Stromal cell of bone marrow (primary cell): ENCODE results near the gene CD160.
"Not testable (repeated sequence)": the region's sequence is repeated elsewhere in the genome, so short reads cannot be mapped to it uniquely, and the experiment has no call there.

Experiments used
- DNase-seq: peaks from one replicate; pipeline ENCODE4 v3.0.0-alpha.2; 2012; ENCODE audit warnings: low read depth

CD160 gene

DNA sequence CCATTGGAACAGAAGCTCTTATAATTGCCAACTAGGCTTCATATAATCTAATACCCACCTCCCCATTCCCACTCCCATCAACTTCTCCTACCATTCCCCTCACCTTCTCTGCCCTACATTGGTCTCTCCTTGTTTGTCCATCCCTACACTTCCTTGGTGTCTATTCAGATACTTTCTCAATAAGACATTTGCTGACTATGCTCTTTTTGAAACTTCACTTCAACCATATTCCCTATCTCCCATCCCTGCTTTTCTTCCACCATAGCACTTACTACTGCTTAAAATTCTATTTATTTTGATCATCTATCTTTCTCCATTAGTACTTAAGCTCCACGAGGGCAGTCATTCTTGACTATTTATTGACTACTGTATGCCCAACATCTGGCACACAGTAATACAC, 40.4 kb downstream of the CD160 start:
- no peak for DNase-seq

DNA sequence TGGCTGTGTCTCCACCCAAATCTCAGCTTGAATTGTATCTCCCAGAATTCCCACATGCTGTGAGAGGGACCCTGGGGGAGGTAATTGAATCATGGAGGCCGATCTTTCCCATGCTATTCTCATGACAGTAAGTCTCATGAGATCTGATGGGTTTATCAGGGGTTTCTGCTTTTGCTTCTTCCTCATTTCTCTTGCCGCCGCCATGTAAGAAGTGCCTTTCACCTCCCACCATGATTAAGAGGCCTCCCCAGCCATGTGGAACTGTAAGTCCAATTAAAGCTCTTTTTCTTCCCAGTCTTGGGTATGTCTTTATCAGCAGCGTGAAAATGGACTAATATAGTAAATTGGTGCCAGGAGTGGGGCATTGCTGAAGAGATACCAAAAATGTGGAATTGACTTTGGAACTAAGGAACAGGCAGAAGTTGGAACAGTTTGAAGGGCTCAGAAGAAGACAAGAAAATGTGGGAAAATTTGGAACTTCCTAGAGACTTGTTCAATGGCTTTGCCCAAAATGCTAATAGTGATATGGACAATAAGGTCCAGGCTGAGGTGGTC, 41.2 kb downstream of the CD160 start:
- DNase-seq: not testable (repeated sequence)

DNA sequence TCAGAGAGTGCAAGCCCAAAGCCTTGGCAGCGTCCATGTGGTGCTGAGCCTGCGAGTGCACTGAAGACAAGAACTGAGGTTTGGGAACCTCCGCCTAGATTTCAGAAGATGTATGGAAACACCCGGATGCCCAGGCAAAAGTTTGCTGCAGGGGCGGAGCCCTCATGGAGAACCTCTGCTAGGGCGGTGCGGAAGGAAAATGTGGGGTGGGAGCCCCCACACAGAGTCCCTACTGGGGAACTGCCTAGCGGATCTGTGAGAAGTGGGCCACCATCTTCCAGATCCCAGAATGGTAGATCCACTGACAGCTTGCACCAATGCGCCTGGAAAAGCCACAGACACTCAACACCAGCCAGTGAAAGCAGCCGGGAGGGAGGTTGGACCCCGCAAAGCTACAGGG, 42.2 kb downstream of the CD160 start:
- DNase-seq: not testable (repeated sequence)

DNA sequence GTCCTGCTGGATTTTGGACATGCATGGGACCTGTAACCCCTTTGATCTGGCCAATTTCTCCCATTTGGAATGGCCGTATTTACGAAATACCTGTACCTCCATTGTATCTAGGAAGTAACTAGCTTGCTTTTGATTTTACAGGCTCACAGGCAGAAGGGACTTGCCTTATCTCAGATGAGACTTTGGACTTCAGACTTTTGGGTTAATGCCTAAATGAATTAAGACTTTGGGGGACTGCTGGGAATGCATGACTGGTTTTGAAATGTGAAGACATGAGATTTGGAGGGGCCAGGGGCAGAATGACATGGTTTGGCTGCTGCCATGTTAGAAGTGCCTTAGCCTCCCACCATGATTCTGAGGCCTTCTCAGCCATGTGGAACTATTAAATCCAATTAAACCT, 42.7 kb downstream of the CD160 start:
- DNase-seq: not testable (repeated sequence)

DNA sequence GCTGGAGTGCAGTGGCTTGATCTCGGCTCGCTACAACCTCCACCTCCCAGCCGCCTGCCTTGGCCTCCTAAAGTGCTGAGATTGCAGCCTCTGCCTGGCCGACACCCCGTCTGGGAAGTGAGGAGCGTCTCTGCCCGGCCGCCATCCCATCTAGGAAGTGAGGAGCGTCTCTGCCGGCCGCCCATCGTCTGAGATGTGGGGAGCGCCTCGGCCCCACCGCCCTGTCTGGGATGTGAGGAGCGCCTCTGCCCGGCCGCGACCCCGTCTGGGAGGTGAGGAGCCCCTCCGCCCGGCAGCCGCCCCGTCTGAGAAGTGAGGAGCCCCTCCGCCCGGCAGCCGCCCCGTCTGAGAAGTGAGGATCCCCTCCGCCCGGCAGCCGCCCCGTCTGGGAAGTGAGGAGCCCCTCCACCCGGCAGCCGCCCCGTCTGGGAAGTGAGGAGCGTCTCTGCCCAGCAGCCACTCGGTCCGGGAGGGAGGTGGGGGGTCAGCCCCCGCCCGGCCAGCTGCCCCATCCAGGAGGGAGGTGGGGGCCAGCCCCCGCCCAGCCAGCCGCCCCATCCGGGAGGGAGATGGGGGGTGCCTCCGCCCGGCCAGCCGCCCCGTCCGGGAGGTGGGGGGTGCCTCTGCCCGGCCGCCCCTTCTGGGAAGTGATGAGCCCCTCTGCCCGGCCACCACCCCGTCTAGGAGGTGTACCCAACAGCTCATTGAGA, 45.1 kb downstream of the CD160 start:
- not testable (repeated sequence) for DNase-seq

DNA sequence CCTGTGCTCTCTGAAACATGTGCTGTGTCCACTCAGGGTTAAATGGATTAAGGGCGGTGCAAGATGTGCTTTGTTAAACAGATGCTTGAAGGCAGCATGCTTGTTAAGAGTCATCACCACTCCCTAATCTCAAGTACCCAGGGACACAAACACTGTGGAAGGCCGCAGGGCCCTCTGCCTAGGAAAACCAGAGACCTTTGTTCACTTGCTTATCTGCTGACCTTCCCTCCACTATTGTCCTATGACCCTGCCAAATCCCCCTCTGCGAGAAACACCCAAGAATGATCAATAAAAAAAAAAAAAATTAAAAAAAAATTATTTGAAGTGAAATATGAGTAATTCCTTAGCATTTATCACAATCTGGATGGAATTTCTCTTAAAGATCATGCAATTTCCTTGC, 45.8 kb downstream of the CD160 start:
- DNase-seq: not testable (repeated sequence)

DNA sequence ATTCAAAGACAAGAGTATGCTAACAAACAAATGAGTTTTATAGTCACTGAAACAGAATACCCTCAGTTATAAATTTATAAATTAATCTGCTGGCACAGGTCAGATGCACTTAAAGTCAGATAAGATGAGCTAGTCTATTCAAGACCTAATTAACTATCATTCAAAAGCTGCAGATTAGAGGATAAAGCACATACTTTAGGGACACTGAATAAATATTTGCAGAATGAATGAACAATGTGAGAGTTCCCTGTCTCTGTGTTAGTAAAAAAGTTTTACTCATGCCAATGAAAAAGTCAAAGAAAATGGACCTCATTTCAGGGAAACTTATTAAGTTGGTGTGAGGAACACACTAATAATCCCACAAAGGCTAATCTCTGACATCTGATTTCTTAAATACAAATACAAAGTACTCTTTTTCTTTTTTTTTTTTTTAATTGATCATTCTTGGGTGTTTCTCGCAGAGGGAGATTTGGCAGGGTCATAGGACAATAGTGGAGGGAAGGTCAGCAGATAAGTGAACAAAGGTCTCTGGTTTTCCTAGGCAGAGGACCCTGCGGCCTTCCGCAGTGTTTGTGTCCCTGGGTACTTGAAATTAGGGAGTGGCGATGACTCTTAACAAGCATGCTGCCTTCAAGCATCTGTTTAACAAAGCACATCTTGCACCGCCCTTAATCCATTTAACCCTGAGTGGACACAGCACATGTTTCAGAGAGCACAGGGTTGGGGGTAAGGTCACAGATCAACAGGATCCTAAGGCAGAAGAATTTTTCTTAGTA, 46.5 kb downstream of the CD160 start:
- not testable (repeated sequence) for DNase-seq

DNA sequence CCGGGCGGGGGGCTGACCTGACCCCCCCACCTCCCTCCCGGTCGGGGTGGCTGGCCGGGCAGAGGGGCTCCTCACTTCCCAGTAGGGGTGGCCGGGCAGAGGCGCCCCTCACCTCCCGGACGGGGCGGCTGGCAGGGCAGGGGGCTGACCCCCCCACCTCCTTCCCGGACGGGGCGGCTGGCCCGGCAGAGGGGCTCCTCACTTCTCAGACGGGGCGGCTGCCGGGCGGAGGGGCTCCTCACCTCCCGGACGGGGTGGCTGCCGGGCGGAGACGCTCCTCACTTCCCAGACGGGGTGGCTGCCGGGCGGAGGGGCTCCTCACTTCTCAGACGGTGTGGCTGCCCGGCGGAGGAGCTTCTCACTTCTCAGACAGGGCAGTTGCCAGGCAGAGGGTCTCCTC, 47.6 kb downstream of the CD160 start:
- not testable (repeated sequence) for DNase-seq

DNA sequence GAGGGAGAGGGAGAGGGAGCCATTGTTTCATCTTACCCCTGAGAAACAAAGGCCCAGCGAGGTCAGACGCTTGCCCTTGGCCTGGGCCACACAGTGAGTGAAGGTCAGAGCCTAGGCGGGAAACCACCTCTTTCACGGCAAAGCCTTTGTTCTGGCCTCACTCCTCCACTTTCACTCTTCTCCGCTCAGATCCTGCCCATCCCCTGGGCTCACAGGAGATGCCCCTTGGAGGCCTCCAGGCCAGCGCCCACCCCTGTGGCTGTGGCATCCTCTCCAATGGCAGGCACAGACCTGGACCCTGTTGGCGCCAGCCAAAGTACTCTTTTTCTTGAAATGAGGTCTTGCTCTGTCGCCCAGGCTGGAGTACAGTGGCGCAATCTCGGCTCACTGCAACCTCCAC, 48.7 kb downstream of the CD160 start:
- not testable (repeated sequence) for DNase-seq

DNA sequence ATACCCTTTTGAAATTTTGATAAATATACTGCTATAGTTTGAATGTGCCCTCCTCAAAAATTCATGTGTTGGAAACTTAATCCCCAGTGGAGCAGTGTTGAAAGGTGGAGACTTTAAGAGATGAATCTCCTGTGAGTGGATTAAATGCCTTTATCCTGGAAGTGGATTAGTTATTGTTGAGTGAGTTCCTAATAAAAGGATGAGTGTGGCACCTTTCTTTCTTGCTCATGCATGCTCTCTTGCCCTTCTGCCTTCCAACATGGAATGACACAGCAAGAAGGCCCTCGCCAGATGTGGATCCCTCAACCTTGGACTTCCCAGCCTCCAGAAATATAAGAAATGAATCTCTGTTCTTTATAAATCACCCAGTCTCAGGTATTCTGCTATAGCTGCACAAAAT, 51.8 kb downstream of the CD160 start:
- DNase-seq: no peak

DNA sequence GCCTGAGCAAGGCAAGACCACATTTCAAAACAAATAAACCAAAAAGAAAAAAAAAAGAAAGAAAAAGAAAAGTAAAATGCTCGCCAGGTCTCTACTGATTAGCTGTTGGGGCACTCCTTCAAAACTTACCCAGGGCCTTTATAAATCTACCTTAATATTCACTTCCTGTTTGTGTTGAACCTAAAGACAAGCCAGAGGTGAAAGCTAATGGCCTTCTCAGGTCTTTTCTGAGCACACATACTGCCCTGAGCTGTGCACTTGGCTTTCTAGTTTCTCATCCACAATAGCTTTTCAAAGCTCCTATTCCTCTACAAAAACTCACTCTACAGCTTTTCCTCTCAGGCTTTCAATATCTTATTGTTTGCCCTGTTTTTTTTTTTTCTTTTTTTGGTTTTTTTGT, 54.1 kb downstream of the CD160 start:
- DNase-seq: no peak

DNA sequence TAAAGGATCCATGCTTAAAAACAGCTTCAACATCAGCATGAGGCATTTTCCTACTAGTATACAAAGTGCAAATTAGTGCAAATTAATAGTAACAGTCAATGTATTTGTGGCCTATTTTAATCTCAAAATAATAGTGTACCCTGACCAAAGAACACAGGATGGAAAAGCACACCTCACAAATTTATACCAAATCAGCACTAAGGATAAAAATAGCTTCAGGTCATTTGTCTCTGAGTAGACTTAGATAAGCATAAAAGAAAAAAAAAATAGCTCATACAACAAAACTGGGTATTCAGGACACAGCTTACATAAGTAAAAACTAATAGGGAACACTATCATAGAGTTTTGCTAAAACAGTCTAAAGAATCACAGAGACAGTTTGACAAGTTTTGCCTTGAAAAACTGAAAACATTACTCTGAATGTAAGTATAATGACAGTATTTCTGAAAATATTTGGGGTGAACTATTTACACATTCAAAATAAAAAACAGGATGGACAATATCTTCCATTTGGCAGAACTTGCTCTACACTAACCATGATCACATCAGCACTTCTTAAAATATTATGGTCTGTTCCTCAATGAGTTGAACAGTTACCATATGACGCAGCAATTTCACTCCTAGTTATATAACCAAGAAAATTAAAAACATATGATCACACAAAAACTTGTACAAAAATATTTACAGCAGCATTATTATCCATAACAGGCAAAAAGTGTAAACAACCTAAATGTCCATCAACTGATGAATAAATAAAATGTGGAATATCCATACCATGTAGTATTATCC, 58.3 kb downstream of the CD160 start:
- no peak for DNase-seq

DNA sequence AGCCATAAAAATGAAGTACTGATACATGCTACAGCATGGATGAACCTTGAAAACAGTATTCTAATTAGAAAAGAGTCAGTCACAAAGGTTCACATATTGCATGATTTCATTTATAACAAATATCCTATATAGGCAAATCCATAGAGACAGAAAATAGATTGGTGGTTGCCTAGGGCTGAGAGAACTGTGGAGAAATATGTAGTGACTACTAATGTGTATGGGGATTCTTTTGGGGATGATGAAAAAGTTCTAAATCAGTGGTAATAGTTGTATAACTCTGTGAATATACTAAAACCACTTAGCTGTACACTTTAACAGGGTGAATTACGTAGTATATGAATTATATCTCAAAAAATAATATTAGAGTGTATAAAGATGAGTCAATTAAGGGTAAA, 58.8 kb downstream of the CD160 start:
- DNase-seq: no peak

DNA sequence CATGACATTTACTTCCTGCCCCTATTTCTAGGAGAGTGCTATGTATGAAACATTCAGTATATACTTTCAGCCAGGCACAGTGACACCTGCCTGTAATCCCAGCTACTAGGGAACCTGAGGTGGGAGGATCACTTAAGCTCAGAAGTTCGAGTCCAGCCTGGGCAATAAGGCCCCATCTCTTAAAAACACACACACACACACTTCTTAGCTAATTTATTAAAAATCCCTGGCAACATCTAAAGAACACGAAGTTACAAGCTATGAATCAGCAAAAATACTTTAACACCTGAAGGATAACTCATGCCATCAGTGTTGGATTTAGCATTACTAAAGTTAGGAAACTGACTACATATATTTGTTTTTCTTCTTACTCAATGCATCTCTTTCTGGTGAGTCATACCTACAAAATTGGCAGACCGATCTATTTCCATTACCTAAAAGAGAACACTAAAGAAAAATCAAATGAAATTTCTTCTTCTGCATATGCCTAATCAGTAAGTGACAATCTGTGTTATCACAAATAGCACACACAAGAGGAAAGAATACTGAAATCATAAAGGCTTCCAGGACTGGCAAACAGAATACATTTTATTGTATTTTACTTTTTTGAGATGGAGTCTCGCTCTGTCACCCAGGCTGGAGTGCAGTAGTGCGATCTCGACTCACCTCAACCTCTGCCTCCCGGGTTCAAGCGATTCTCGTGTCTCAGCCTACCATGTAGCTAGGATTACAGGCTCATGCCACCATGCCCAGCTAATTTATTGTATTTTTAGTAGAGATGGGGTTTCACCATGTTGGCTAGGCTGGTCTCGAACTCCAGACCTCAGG, 63.2 kb downstream of the CD160 start:
- DNase-seq: peak; percentile 78

DNA sequence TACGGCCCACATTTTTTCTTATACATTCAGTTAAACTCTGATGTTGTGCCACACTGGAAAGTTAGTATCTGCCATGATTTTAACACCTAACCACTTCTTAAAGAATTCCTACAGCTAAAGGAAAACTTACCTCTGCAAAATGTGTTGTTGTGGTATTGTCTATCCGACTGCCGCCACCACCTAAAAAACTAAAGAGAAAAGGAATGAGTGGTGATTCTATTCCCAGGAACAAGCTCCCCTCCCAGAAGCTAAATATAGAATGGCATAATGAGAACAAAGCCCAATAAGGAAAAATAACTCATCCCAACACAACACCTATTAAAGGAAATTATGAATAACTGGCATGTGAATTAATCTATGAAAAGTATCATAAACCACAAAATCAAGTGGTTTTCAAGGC, 65.1 kb downstream of the CD160 start:
- no peak for DNase-seq

DNA sequence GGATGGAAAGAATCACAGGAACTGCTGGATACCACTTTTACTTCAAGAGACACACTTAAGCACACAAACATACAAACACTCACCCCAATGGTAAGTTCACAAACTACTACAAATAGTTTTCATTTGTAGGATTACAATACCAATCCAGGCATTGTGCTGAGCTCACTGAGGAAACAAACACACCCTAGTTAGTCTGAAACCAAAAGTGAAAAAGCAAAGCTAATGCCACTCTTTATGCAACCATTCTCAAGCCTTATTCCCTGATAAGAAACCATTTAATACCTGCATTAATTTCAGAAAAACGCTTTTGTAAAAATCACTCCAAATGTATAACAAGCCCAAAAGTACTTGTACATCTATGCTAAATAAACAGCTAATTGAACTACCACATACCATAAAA, 66.2 kb downstream of the CD160 start:
- DNase-seq: no peak

DNA sequence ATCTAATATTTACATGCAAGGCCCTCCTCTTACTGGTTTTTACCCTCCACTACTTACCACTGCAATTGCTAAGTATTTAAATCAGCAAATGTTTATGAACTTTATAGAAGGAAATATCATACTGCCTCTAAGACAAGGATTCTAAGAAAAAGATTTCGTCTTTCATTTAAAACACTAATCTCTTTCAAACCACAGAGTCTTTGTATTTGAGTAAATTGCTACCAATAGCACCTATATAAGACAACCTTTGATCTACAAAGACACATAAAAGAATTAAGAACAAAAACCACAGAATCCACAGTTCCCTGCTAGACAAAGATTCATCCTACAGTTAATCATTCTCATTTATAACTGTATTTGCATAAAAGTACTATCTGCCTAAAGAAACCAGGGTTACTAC, 67.0 kb downstream of the CD160 start:
- no peak for DNase-seq

DNA sequence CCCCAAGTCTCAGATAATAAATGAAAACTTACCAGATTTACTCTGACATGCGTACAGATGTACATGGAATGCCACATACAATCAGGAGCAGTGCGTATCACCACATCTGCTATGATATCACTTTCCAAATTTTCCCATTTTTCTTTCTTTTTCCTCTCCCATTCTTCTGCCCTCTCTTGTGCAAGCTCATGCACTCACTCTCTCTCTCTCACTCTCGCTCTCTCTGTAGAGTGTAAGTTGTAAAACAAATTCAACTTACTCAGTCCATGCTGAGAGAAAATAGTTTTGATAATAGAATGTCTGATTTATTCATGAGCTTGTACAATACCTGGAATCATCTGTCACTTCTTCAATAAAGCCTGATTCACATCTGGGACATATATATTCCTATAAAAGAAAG, 69.3 kb downstream of the CD160 start:
- no peak for DNase-seq
